Osteoblast (primary cell): ENCODE measurements around the gene HS1BP3. TPM values are rescaled to one million over a fixed set of nuclear protein-coding genes. Genes with fewer than 3 reads are reported as not detected.

Source experiments
- DNase-seq: peaks from one replicate; pipeline ENCODE4 v3.0.0; 2011; ENCODE audit warnings: low spot score, mixed read lengths; ENCODE audit not compliant: insufficient read length; ENCODE audit errors: missing footprints
- H2AFZ ChIP-seq: 2 replicates; pipeline ENCODE4 v1.6.0; 2011; ENCODE audit warnings: mild to moderate bottlenecking, low read length
- H3K27ac ChIP-seq: 2 replicates; pipeline ENCODE4 v1.5.1; 2011; ENCODE audit warnings: mild to moderate bottlenecking, low read depth, low read length, moderate library complexity
- H3K27me3 ChIP-seq: 2 replicates; pipeline ENCODE4 v1.6.0; 2012; ENCODE audit warnings: mild to moderate bottlenecking, control low read depth, inconsistent platforms, low read length, moderate library complexity; ENCODE audit not compliant: insufficient read depth
- H3K36me3 ChIP-seq: 2 replicates; pipeline ENCODE4 v1.5.1; 2011; ENCODE audit warnings: mild to moderate bottlenecking, low read length, control low read depth, moderate library complexity; ENCODE audit not compliant: insufficient read depth
- H3K4me1 ChIP-seq: 2 replicates; pipeline ENCODE4 v1.5.1; 2011; ENCODE audit warnings: mild to moderate bottlenecking, low read length, control low read depth, moderate library complexity; ENCODE audit not compliant: insufficient read depth
- H3K4me2 ChIP-seq: 2 replicates; pipeline ENCODE4 v1.6.0; 2011; ENCODE audit warnings: mild to moderate bottlenecking, low read length; ENCODE audit not compliant: insufficient read depth
- H3K4me3 ChIP-seq: fragments of 200-600 bp; sonication (generic); 3 replicates; pipeline ENCODE4 v1.5.1; 2012; ENCODE audit warnings: mild to moderate bottlenecking, low read length, inconsistent platforms; ENCODE audit not compliant: insufficient read depth
- H3K79me2 ChIP-seq: 2 replicates; pipeline ENCODE4 v1.6.0; 2012; ENCODE audit warnings: mild to moderate bottlenecking, low read length, control low read depth, inconsistent platforms; ENCODE audit not compliant: insufficient read depth
- H3K9me3 ChIP-seq: 2 replicates; pipeline ENCODE4 v1.5.1; 2011; ENCODE audit warnings: low read depth, low read length, control low read depth
- H4K20me1 ChIP-seq: 2 replicates; pipeline ENCODE4 v1.6.0; 2012; ENCODE audit warnings: mild to moderate bottlenecking, low read length, control low read depth; ENCODE audit not compliant: insufficient read depth
- total RNA-seq: library from RNA; depleted of rRNA; stranded (reverse); fragments of >200 nt; gene quantifications from 2 replicates; pipeline ENCODE4 v1.2.3, GENCODE V29; 2012
- TF ChIP-seq, protein P1 (sequence below): IDR thresholded peaks from 2 replicates; pipeline ENCODE4 v1.5.1; 2011; ENCODE audit warnings: mild to moderate bottlenecking, low read depth, low read length, moderate library complexity; ENCODE audit errors: extremely low read depth

HS1BP3 gene
- total RNA-seq, 1 donor, result 47.8 TPM

GRCh38 chr2:20660506-20661420, 9.9 kb upstream of the HS1BP3 start:
- Histone ChIP-seq H3K36me3 (no peaks in the 10 kb centered on the region), H3K9me3 (no peaks in the 10 kb centered on the region), H3K4me3 (no peak overlapping the region), H3K4me2 (no peak overlapping the region), H4K20me1 (no peaks in the 10 kb centered on the region), H3K27me3 (peaks cover 83% of the 10 kb centered on the region), H3K4me1 (no peaks in the 10 kb centered on the region), H3K79me2 (no peaks in the 10 kb centered on the region), H2AFZ (no peak overlapping the region), H3K27ac (no peak overlapping the region)
- TF ChIP-seq, protein P1, sequence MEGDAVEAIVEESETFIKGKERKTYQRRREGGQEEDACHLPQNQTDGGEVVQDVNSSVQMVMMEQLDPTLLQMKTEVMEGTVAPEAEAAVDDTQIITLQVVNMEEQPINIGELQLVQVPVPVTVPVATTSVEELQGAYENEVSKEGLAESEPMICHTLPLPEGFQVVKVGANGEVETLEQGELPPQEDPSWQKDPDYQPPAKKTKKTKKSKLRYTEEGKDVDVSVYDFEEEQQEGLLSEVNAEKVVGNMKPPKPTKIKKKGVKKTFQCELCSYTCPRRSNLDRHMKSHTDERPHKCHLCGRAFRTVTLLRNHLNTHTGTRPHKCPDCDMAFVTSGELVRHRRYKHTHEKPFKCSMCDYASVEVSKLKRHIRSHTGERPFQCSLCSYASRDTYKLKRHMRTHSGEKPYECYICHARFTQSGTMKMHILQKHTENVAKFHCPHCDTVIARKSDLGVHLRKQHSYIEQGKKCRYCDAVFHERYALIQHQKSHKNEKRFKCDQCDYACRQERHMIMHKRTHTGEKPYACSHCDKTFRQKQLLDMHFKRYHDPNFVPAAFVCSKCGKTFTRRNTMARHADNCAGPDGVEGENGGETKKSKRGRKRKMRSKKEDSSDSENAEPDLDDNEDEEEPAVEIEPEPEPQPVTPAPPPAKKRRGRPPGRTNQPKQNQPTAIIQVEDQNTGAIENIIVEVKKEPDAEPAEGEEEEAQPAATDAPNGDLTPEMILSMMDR, result no peak
- peak; percentile 92 for DNase-seq

- Histone ChIP-seq H2AFZ (no peak overlapping the region), H3K9me3 (no peaks in the 10 kb centered on the region), H3K27me3 (peaks cover 61% of the 10 kb centered on the region), H3K36me3 (no peaks in the 10 kb centered on the region), H3K4me3 (no peak overlapping the region), H3K4me2 (no peak overlapping the region), H3K79me2 (no peaks in the 10 kb centered on the region), H3K27ac (no peak overlapping the region), H3K4me1 (no peaks in the 10 kb centered on the region), H4K20me1 (no peaks in the 10 kb centered on the region)
- TF ChIP-seq, protein P1, result no peak
- DNase-seq, result peak; percentile 18
Observed at GRCh38 chr2:20657522-20658235, 6.8 kb upstream of the HS1BP3 start.

DNA sequence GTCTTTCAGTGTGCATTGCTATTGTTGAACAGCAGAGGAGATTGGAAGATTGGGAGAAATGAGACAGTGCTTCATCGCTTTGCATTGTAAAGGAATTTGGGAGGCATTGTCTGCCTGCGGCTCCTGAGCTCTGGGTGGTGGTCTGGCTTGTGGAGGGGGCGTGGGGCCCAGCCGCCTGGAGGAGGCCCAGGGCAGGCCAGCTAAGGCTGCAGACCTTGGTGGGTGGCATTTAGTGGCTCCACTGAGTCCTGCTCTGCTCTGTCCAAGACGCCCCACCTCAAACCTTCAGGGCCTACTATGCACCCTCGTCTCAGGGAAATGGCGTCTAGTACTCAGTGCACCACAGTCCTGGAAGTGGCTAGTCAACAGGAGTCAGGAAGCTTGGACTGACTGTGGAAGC, 5.7 kb upstream of the HS1BP3 start:
- Histone ChIP-seq H3K9me3 (no peaks in the 10 kb centered on the region), H3K4me3 (no peak overlapping the region), H4K20me1 (no peaks in the 10 kb centered on the region), H3K27me3 (peaks cover 50% of the 10 kb centered on the region), H3K4me2 (no peak overlapping the region), H3K79me2 (no peaks in the 10 kb centered on the region), H3K36me3 (no peaks in the 10 kb centered on the region), H3K27ac (no peak overlapping the region), H3K4me1 (peaks cover 4% of the 10 kb centered on the region), H2AFZ (no peak overlapping the region)
- peak; percentile 50 for DNase-seq
- TF ChIP-seq, protein P1, result no peak

- Histone ChIP-seq H2AFZ (no peak overlapping the region), H3K27me3 (peaks cover 35% of the 10 kb centered on the region), H3K9me3 (no peaks in the 10 kb centered on the region), H3K4me2 (no peak overlapping the region), H3K79me2 (peaks cover 13% of the 10 kb centered on the region), H3K4me1 (peaks cover 15% of the 10 kb centered on the region), H3K36me3 (no peaks in the 10 kb centered on the region), H4K20me1 (no peaks in the 10 kb centered on the region), H3K4me3 (no peak overlapping the region), H3K27ac (no peak overlapping the region)
- TF ChIP-seq, protein P1, result no peak
- no peak for DNase-seq
Observed at GRCh38 chr2:20654535-20654813, 3.6 kb upstream of the HS1BP3 start.
